Limb (tissue), 2 donors: Measurements from ENCODE around the gene TYW1.
"Not testable (repeated sequence)": the region's sequence is repeated elsewhere in the genome, so short reads cannot be mapped to it uniquely, and the experiment has no call there.

ENCODE experiments used
- DNase-seq, 2 donors: peaks; one replicate each; pipeline ENCODE4 v3.0.0-alpha.2; 2016; ENCODE audit errors: extremely low spot score in 2 of 2

Gene TYW1

DNA sequence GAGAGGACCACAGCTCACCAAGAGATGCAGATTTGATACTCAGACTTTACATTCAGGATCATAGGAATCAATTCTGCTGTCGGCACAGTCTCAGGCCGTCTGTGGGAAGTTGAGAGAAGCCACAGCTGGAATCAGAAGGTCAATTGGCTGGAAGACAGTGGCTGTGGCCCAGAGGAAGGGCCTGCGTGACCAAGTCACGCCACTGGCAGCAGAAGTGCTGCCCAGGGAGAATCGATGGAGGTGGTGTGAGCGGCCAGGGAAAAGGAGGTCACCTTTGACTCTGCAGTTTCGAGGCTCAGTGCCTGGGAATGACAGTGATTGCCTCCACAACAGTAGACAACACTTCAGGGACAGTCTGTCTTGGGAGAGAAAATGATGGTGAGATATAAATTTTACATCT, 239.6 kb downstream of the TYW1 start:
- DNase-seq = not testable (repeated sequence)

DNA sequence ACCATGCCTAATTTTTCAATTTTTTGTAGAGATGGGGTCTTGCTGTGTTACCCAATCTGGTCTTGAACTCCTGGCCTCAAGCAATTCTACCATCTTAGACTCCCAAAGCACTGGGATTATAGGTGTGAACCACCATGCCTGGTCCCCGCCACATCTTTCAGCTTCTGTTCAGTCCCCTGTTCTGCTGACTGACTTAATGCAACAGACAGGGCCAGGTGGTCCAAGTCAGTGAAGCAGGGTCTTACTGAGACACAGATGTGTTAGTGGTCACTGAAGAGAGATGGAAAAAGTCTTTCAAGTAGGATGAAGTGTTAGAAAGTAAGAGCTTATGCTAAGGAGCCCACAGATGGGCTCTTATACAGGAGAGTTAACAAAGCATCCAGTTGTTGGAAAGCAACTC, 246.2 kb downstream of the TYW1 start:
- not testable (repeated sequence) for DNase-seq

DNA sequence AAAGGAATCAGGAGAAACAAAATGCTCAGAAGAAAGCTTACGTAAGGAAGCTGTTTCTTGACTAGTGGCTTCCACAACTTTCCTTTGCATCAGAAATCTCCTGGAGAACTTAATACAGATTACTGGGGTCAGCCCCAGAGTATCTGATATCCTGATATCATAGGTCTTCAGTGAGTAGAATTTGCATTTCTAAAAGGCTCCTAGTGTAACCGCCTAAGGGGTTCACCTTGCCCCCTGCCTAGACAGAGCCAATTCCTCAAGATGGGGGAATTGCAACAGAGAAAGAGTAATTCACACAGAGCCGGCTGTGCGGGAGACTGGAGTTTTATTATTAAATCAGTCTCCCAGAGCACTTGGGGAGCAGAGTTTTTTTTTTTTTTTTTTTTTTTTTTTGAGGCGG, 251.7 kb downstream of the TYW1 start:
- not testable (repeated sequence) for DNase-seq

DNA sequence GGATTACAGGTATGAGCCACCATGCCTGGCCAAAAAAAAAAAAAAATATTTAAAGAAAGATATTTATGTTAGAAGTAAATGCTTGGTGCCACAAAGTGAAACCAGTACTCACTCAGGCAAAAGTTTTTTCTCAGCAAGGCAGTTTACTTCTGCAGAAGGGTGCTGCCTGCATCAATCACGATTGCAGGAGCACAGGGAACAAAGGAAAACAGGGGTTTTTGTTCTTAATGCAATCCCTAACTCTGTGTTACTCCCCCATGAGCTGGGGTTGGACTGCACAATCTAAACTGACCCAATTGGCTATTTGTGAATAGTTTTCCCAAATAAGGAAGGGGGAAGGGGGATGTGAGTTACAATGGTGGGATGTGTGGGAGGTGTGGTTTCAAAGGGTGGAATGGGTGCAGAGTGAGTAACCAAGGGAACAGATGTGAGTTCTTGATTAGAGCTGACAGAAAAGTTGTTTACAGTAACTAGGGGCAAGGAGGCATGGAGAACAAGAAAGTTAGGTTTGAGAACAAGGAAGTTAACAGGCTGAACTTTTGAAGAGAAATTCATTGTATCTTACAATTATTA, 255.4 kb downstream of the TYW1 start:
- no peak for DNase-seq

DNA sequence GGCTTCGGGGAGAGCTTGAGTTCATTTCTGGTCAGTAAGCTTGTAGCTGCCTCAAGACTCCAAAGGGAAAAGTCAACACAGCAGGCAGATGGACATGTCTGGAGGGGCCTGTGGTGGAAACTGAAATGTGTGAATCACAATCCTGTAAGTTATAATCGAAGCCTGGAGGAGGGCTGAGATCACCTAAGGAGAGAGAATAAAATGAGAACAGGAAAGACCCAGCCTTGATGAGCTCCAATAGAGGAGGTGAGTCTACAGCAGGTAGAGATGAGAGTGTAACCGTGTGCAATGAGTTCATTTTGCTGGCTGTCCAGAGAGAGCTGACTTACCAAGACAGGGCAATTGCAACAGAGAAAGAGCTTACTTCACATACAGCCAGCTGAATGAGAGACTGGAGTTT, 258.4 kb downstream of the TYW1 start:
- not testable (repeated sequence) for DNase-seq

DNA sequence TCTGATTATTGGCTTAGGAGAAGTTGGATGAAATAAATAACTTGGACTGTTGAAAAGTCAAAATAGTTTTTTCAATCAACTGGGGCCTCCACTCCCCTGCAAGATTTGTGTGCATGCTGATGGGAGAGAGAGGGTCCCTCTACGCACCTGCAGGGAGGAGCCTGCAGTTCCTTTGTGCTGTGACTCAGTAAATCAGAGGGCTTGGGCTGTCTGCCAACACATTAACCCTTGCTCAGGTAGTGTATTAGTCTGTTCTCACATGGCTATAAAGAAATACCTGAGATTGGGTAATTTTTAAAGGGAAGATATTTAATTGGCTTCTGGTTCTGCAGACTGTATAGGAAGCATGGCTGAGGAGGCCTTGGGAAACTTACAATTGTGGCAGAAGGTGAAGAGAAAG, 261.1 kb downstream of the TYW1 start:
- DNase-seq = not testable (repeated sequence)

DNA sequence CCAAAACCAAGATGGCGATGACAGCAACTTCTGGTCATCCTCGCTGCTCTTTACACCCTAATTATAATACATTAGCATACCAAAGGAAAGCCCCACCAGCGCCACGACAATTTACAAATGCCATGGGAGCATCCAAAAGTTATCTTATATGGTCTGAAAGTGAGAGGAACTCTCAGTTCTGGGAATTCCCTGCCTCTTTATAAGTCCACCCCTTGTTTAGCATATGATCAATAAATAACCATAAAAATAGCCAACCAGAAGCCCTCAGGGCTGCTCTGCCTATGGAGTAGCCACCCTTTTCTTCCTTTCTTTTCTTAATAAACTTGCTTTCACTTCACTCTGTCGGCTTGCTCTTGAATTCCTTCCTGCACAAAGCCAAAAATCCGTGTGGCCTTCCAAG, 262.7 kb downstream of the TYW1 start:
- not testable (repeated sequence) for DNase-seq

DNA sequence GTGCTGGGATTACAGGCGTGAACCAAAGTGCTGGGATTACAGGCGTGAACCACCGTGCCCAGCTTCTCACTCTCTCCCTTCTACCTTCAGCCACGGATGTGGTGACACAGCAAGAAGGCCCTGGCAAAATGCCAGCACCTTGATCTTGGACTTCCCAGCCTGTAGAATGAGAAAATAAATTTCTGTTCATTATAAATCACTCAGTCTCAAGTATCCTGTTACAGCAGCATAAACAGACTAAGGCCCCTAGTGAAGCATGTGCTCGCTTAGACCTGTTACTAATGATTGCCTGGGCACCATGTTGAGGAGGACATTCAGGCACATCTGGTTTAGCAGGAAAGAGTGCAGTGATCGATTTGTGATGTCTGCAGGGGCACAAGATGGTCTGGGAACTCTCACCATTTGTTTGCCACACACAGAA, 263.5 kb downstream of the TYW1 start:
- not testable (repeated sequence) for DNase-seq

DNA sequence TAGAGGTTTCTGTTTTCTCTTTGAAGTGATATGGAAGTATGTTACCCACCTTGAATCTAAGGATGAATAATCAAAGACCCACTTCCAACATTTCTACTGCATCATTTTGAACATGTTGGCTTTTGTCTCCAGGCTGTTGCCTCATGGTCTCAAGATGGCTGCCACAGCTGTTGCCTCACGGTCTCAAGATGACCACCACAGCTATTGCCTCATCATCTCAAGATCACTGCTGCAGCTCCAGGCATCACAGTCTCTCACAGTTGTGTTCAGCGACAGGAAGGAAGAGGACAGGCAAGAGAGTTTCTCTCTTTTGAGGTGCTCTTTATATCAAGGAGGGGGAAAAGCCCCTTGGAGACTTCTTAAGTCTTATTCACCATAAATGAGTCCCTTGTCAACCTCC, 267.4 kb downstream of the TYW1 start:
- not testable (repeated sequence) for DNase-seq

DNA sequence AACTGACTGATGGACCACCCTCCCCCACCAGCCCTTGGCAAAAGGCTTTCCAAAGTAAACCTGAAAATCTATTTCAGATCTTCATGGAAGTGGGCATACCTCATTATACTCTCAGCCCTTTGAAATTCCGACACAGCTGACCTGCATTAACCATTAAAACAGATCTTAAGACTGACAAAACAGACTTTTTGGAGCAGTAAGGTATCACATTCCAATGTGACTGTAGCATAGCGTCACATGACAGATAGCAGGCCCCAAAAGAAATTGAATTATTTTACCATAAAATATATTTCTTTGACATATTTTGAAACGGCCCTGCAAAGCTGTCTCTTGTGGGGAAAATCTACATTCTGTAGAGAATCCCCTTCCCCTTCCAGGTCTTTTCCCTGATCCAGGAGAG, 269.4 kb downstream of the TYW1 start:
- not testable (repeated sequence) for DNase-seq

DNA sequence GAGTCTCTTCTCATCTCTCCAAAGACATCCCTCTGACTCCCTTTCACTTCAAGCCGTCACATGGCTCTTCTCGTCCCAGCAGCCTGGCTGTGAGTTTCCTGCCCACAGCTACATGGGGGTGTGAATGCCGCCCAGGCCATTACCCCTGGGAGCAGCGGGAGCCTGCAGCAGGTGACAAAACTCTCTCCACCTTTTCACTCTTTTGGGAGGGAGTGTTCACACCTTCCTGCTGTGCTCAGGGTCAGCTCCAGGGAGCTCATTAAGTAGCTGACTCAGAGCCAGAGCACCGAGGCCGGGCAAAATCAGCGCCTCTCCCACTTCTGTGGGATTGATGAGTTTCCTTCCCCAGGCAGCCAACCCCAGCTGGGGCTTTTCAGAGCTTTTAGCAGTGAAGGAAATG, 271.3 kb downstream of the TYW1 start:
- no peak for DNase-seq

DNA sequence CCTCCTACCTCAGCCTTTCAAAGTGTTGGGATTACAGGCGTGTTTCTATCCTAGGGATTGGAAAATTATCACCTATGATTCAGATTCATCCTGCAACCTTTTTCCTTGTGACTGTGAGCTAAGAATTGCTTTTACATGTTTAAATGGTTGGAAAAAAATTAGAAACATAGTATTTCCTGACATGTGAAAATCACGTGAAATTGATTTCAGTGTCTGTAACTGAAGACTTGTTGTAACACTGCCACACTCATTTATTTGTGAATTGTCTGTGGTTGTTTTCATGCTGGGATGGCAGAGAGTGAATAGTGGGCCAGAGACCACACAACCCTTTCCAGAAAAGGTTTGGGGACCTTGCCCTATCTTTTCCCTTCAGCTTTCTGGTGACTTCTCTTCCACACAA, 273.3 kb downstream of the TYW1 start:
- DNase-seq = not testable (repeated sequence)
